Breast epithelium (tissue), 4 donors: ENCODE measurements around the gene ZDHHC5. TPM values are rescaled to one million over a fixed set of nuclear protein-coding genes. Genes with fewer than 3 reads are reported as not detected.

Experiments
- DNase-seq, 2 donors: peaks; one replicate each; pipeline ENCODE4 v3.0.0-alpha.2; 2019; ENCODE audit warnings: low spot score in 2 of 2
- H3K27ac ChIP-seq, 2 donors: fragments of 200-600 bp; sonication (generic) in 1 of 2; one replicate each; pipeline ENCODE4 v1.5.1; 2016 to 2019; ENCODE audit warnings: mild to moderate bottlenecking in 1 of 2
- H3K27me3 ChIP-seq, 2 donors: fragments of 200-600 bp; sonication (generic) in 1 of 2; one replicate each; pipeline versions ENCODE4 v1.5.1 to v1.6.0; 2017 to 2019; ENCODE audit warnings: control low read depth in 1 of 2, mild to moderate bottlenecking in 1 of 2
- H3K36me3 ChIP-seq: fragments of 200-600 bp; one replicate; pipeline ENCODE4 v1.5.1; 2019
- H3K4me1 ChIP-seq, 2 donors: fragments of 200-600 bp; sonication (generic); one replicate each; pipeline ENCODE4 v1.5.1; 2016 to 2019; ENCODE audit warnings: control low read depth in 1 of 2
- H3K4me3 ChIP-seq, 3 donors: fragments of 200-600 bp; sonication (generic); 1 replicate in 2 of 3; 2 replicates in 1 of 3; pipeline ENCODE4 v1.5.1; 2016 to 2019; ENCODE audit warnings: mild to moderate bottlenecking in 3 of 3, moderate library complexity in 2 of 3
- H3K9me3 ChIP-seq, 2 donors: fragments of 200-600 bp; sonication (generic) in 1 of 2; one replicate each; pipeline ENCODE4 v1.5.1; 2016 to 2019; ENCODE audit warnings: control low read depth in 1 of 2
- POLR2A ChIP-seq: fragments of 450-650 bp; IDR thresholded peaks from one replicate; pipeline ENCODE4 v1.6.1; 2016; ENCODE audit warnings: antibody characterized with exemption, mild to moderate bottlenecking, moderate library complexity
- POLR2AphosphoS5 ChIP-seq, 3 donors: sonication (generic); formaldehyde crosslinking; IDR thresholded peaks; one replicate each; pipeline ENCODE4 v1.6.1; 2017; ENCODE audit warnings: antibody characterized with exemption in 3 of 3
- intact Hi-C: fragments of 100-400 bp; cut with DNase I; formaldehyde crosslinking; loops from one replicate; pipeline ENCODE4 v1.15.1; 2023; ENCODE audit warnings: low total_unique reads
- total RNA-seq, 3 donors: library from RNA; depleted of rRNA; stranded (reverse); fragments of >200 nt; gene quantifications; one replicate each; pipeline ENCODE4 v1.1.0, GENCODE V29; 2016
- TF ChIP-seq, protein P1 (sequence below), 3 donors: fragments of 450-650 bp; IDR thresholded peaks; one replicate each; pipeline ENCODE4 v1.5.1; 2016 to 2017; ENCODE audit warnings: antibody characterized with exemption in 3 of 3, mild to moderate bottlenecking in 3 of 3, moderate library complexity in 3 of 3

ZDHHC5 gene
- total RNA-seq, 3 donors from 2014 or later = 39.3 to 50.2 (median 39.8) TPM

GRCh38 chr11:57643802-57644201 lies 24.1 kb upstream of the ZDHHC5 start:
- DNase-seq = no peak
- no peak for TF ChIP-seq POLR2A
- TF ChIP-seq, protein P1, sequence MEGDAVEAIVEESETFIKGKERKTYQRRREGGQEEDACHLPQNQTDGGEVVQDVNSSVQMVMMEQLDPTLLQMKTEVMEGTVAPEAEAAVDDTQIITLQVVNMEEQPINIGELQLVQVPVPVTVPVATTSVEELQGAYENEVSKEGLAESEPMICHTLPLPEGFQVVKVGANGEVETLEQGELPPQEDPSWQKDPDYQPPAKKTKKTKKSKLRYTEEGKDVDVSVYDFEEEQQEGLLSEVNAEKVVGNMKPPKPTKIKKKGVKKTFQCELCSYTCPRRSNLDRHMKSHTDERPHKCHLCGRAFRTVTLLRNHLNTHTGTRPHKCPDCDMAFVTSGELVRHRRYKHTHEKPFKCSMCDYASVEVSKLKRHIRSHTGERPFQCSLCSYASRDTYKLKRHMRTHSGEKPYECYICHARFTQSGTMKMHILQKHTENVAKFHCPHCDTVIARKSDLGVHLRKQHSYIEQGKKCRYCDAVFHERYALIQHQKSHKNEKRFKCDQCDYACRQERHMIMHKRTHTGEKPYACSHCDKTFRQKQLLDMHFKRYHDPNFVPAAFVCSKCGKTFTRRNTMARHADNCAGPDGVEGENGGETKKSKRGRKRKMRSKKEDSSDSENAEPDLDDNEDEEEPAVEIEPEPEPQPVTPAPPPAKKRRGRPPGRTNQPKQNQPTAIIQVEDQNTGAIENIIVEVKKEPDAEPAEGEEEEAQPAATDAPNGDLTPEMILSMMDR (IDR thresholded peaks at IDR 0.05) = no peak
- no peak for TF ChIP-seq POLR2AphosphoS5 (IDR thresholded peaks at IDR 0.05)
- Histone ChIP-seq H3K4me1 (peaks cover 14 to 20% of the 10 kb centered on the region in 2 donors), H3K4me3 (no peak overlapping the region), H3K9me3 (no peaks in the 10 kb centered on the region), H3K27me3 (peaks cover 0 to 16% of the 10 kb centered on the region in 2 donors), H3K36me3 (no peaks in the 10 kb centered on the region), H3K27ac (no peak overlapping the region)
- intact Hi-C loops = no loop called here

DNA sequence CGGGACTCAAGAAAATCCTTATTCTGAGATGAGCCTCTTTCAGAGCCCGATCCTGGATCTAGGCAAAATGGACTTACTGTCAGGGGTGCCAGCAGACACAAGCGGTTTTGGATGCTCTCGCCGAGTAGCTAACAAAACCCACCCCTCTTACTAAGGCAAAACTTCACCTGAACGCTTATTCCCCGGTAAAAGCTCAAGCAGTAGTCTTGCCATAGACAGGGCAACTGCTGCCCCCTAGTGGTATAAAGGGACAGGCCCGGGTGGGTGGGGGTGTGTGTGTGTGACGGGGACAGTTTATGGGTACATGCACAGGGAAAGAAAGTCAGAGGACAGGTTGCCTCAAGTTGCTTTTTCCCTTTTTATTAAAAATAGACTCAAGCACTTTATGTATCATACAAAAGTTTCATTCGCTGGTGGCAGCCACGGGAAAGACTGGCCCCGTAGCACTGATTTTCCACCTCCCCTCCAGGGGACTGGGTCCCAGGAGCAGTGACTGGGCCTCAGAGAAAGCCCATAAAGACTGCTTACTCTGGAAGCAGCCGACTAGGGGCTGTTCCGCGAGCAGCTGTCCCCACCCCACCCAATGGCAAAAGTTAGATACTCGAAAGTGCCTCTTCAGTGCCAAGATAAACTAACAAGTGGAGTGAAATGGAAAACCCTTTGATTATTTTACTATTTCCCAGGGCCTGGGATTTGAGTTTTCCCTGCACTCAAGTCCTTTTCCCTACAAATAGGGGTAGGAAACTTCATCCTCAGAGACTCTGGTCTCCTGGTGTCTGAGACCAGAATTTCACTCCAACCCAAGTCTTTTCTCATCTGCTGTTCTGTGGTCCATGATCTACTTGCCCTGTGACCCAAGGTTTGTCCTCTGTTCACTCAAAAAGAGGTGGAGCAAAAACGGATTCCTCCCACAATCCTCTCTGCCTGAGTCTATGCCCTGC lies 22.9 kb upstream of the ZDHHC5 start:
- intact Hi-C loops = no loop called here
- H3K4me3 ChIP-seq = peak overlapping the region in 1 of 3 donors; percentile 17
- DNase-seq = peak; percentile 85
- peaks cover 0 to 17% of the 10 kb centered on the region in 2 donors for H3K27me3 ChIP-seq
- TF ChIP-seq POLR2AphosphoS5 (IDR thresholded peaks at IDR 0.05) (no peak), POLR2A (no peak)
- TF ChIP-seq, protein P1 (IDR thresholded peaks at IDR 0.05) = peak; percentile 64 to 80 (median 69)
- peak overlapping the region; percentile 30 to 80 for H3K27ac ChIP-seq
- no peaks in the 10 kb centered on the region for H3K36me3 ChIP-seq
- peaks cover 14 to 20% of the 10 kb centered on the region in 2 donors for H3K4me1 ChIP-seq
- no peaks in the 10 kb centered on the region for H3K9me3 ChIP-seq

DNA sequence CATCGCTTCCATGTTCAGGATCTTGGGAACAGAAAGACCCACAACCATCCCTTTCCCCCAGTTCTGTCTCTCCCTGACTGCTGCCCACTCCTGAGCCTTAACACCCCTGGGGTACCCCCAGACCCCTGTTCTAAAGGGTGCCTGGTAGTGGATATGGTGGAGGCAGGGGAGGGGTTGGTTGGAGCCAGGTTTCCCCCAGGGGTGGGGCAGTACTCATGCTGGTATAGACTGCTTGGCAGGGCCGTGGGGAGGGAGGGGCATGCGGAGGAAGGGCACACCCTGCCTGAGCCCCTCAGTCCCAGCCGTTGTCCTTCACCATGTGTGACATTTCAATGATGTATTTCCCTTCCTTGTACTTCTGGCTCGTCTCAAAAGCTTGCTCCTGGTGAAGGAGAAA lies 22.2 kb upstream of the ZDHHC5 start:
- Histone ChIP-seq H3K9me3 (no peaks in the 10 kb centered on the region), H3K4me1 (peaks cover 14 to 15% of the 10 kb centered on the region in 2 donors), H3K36me3 (no peaks in the 10 kb centered on the region), H3K27ac (peak overlapping the region; percentile 50 to 80), H3K27me3 (peaks cover 0 to 20% of the 10 kb centered on the region in 2 donors), H3K4me3 (no peak overlapping the region)
- DNase-seq = no peak
- intact Hi-C loops = no loop called here
- TF ChIP-seq POLR2A (no peak), POLR2AphosphoS5 (IDR thresholded peaks at IDR 0.05) (no peak)
- TF ChIP-seq, protein P1 (IDR thresholded peaks at IDR 0.05) = no peak

DNA sequence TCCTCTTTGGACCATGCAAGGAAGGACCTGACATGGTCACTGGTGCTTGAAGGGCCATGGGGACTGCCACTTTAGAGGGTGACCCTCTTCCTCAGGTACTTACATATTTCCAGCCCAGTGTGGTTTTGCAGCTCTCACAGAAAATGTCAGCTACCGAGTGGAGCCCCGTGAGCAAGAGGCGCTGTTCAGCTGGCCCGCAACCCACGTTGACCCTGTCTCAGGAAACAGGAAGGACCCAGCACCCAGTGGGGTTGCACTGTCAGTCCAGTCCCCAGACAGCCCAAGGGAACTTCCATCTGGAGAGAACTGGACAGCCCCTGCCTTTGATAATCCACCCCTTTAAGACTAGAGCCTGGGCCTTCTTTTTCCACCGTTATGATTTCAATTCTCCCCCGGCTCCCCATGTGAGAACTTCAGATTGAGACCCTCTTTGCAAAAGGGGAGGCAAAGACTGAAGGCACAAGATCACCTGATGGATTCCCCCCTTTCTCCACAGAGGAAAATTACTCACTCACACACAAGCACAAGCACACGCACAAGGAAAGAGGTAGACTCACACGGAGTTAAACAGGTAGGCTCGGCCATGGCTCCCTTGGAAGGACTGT lies 21.6 kb upstream of the ZDHHC5 start:
- peaks cover 14 to 15% of the 10 kb centered on the region in 2 donors for H3K4me1 ChIP-seq
- intact Hi-C loops = no loop called here
- no peak for TF ChIP-seq POLR2AphosphoS5 (IDR thresholded peaks at IDR 0.05)
- no peak for TF ChIP-seq POLR2A
- TF ChIP-seq, protein P1 (IDR thresholded peaks at IDR 0.05) = no peak
- DNase-seq = no peak
- H3K27ac ChIP-seq = peak overlapping the region; percentile 50 to 80
- H3K4me3 ChIP-seq = peak overlapping the region in 1 of 3 donors; percentile 45
- peaks cover 0 to 20% of the 10 kb centered on the region in 2 donors for H3K27me3 ChIP-seq
- no peaks in the 10 kb centered on the region for H3K9me3 ChIP-seq
- H3K36me3 ChIP-seq = no peaks in the 10 kb centered on the region
